Measurements from ENCODE around the gene UVRAG. TPM values are rescaled to one million over a fixed set of nuclear protein-coding genes. Genes with fewer than 3 reads are reported as not detected.

UVRAG gene
- total RNA-seq, 2 experiments from 2014 or later, result 16.5 to 19.5 TPM

- Mint-ChIP-seq H3K4me3 (no peak overlapping the region), H3K4me1 (ENCODE audit: low read depth) (no peaks in the 10 kb centered on the region), H3K9me3 (no peaks in the 10 kb centered on the region), H3K27me3 (no peaks in the 10 kb centered on the region), H3K27ac (no peak overlapping the region), H3K36me3 (ENCODE audit: low read depth) (no peaks in the 10 kb centered on the region)
- Histone ChIP-seq H3K27ac (ENCODE audit: low read depth in 1 of 2, low read length in 2 of 2) (no peak overlapping the region), H3K9me3 (ENCODE audit: control insufficient read depth in 1 of 2, insufficient read depth in 1 of 2, low read length in 2 of 2) (no peaks in the 10 kb centered on the region), H3K27me3 (ENCODE audit: control insufficient read depth in 1 of 2, insufficient read depth in 2 of 2, low read length in 2 of 2) (no peaks in the 10 kb centered on the region), H3K4me3 (ENCODE audit: low read length) (no peak overlapping the region), H3K4me1 (ENCODE audit: insufficient read depth, low read length) (peaks cover 3% of the 10 kb centered on the region), H3K36me3 (ENCODE audit: insufficient read depth, low read length) (no peaks in the 10 kb centered on the region)
- no peak for TF ChIP-seq CTCF (IDR thresholded peaks at IDR 0.05)
- no peak for ATAC-seq (ENCODE audit: poor library complexity)
- intact Hi-C loops (cut with DNase I, micrococcal nuclease), result no loop called here
- ChIA-PET CTCF (no interaction called here), POLR2A (no interaction called here)
- DNase-seq, result no peak
These were observed 31.5 kb upstream of the UVRAG start for GRCh38 chr11:75783416-75784084.

GRCh38 chr11:75784085-75784478 is 30.9 kb upstream of the UVRAG start:
- Mint-ChIP-seq H3K27ac (no peak overlapping the region), H3K36me3 (ENCODE audit: low read depth) (no peaks in the 10 kb centered on the region), H3K9me3 (no peaks in the 10 kb centered on the region), H3K4me3 (no peak overlapping the region), H3K27me3 (no peaks in the 10 kb centered on the region), H3K4me1 (ENCODE audit: low read depth) (no peaks in the 10 kb centered on the region)
- POLR2A ChIA-PET, result no interaction called here
- no peak overlapping the region for H3K4me3 ChIP-seq (ENCODE audit: low read length)
- CTCF ChIA-PET, result no interaction called here
- DNase-seq, result no peak
- peaks cover 3% of the 10 kb centered on the region for H3K4me1 ChIP-seq (ENCODE audit: insufficient read depth, low read length)
- H3K27me3 ChIP-seq (ENCODE audit: control insufficient read depth in 1 of 2, insufficient read depth in 2 of 2, low read length in 2 of 2), result no peaks in the 10 kb centered on the region
- ATAC-seq (ENCODE audit: poor library complexity), result no peak
- H3K27ac ChIP-seq (ENCODE audit: low read depth in 1 of 2, low read length in 2 of 2), result no peak overlapping the region
- intact Hi-C loops (cut with DNase I, micrococcal nuclease), result no loop called here
- no peaks in the 10 kb centered on the region for H3K36me3 ChIP-seq (ENCODE audit: insufficient read depth, low read length)
- H3K9me3 ChIP-seq (ENCODE audit: control insufficient read depth in 1 of 2, insufficient read depth in 1 of 2, low read length in 2 of 2), result no peaks in the 10 kb centered on the region
- no peak for TF ChIP-seq CTCF (IDR thresholded peaks at IDR 0.05)

- no peaks in the 10 kb centered on the region for H3K9me3 ChIP-seq (ENCODE audit: control insufficient read depth in 1 of 2, insufficient read depth in 1 of 2, low read length in 2 of 2)
- no peaks in the 10 kb centered on the region for H3K27me3 ChIP-seq (ENCODE audit: control insufficient read depth in 1 of 2, insufficient read depth in 2 of 2, low read length in 2 of 2)
- Mint-ChIP-seq H3K4me1 (ENCODE audit: low read depth) (no peaks in the 10 kb centered on the region), H3K9me3 (no peaks in the 10 kb centered on the region), H3K27ac (no peak overlapping the region), H3K36me3 (ENCODE audit: low read depth) (no peaks in the 10 kb centered on the region), H3K27me3 (no peaks in the 10 kb centered on the region), H3K4me3 (no peak overlapping the region)
- no peak overlapping the region for H3K27ac ChIP-seq (ENCODE audit: low read depth in 1 of 2, low read length in 2 of 2)
- peaks cover 3% of the 10 kb centered on the region for H3K4me1 ChIP-seq (ENCODE audit: insufficient read depth, low read length)
- POLR2A ChIA-PET, result no interaction called here
- intact Hi-C loops (cut with DNase I, micrococcal nuclease), result no loop called here
- H3K4me3 ChIP-seq (ENCODE audit: low read length), result no peak overlapping the region
- no peaks in the 10 kb centered on the region for H3K36me3 ChIP-seq (ENCODE audit: insufficient read depth, low read length)
- DNase-seq (no peak), ATAC-seq (ENCODE audit: poor library complexity) (no peak)
- CTCF ChIA-PET, result no interaction called here
- TF ChIP-seq CTCF (IDR thresholded peaks at IDR 0.05), result no peak
These were observed 30.5 kb upstream of the UVRAG start for GRCh38 chr11:75784506-75784905.

Data from CD4-positive, alpha-beta T cell (primary cell).